ENCODE data around the gene ABRACL.
"Not testable (repeated sequence)": the region's sequence is repeated elsewhere in the genome, so short reads cannot be mapped to it uniquely, and the experiment has no call there.

ABRACL gene

GRCh38 chr6:139019722-139020121, 8.8 kb upstream of the ABRACL start:
- TF ChIP-seq CTCF (IDR thresholded peaks at IDR 0.05; ENCODE audit: borderline replicate concordance, control extremely low read depth, extremely low read depth, insufficient read depth, missing control alignments) = no peak
- in situ Hi-C loops (cut with MboI; ENCODE audit: low sequenced_read_pairs, unreplicated experiment) = no loop called here

GRCh38 chr6:139020689-139021088, 7.9 kb upstream of the ABRACL start:
- in situ Hi-C loops (cut with MboI; ENCODE audit: low sequenced_read_pairs, unreplicated experiment) = no loop called here
- no peak for TF ChIP-seq CTCF (IDR thresholded peaks at IDR 0.05; ENCODE audit: borderline replicate concordance, control extremely low read depth, extremely low read depth, insufficient read depth, missing control alignments)
- DNase-seq (ENCODE audit: low spot score) = no peak

More at GRCh38 chr6:139019722-139020121, 8.8 kb upstream of the ABRACL start:
- no peak for DNase-seq (ENCODE audit: low spot score)

GRCh38 chr6:139025416-139025815, 3.1 kb upstream of the ABRACL start:
- DNase-seq (ENCODE audit: low spot score); in situ Hi-C loops (cut with MboI; ENCODE audit: low sequenced_read_pairs, unreplicated experiment): not testable (repeated sequence)

GRCh38 chr6:139027620-139028182, 844 bp upstream of the ABRACL start:
- TF ChIP-seq CTCF (IDR thresholded peaks at IDR 0.05; ENCODE audit: borderline replicate concordance, control extremely low read depth, extremely low read depth, insufficient read depth, missing control alignments) = no peak
- in situ Hi-C loops (cut with MboI; ENCODE audit: low sequenced_read_pairs, unreplicated experiment) = no loop called here
- DNase-seq (ENCODE audit: low spot score) = peak; percentile 61

GRCh38 chr6:139028215-139028657, 309 bp upstream of the ABRACL start:
- peak; percentile 31 for DNase-seq (ENCODE audit: low spot score)
- TF ChIP-seq CTCF (IDR thresholded peaks at IDR 0.05; ENCODE audit: borderline replicate concordance, control extremely low read depth, extremely low read depth, insufficient read depth, missing control alignments) = no peak
- in situ Hi-C loops (cut with MboI; ENCODE audit: low sequenced_read_pairs, unreplicated experiment) = no loop called here

- no peak for TF ChIP-seq CTCF (IDR thresholded peaks at IDR 0.05; ENCODE audit: borderline replicate concordance, control extremely low read depth, extremely low read depth, insufficient read depth, missing control alignments)
- in situ Hi-C loops (cut with MboI; ENCODE audit: low sequenced_read_pairs, unreplicated experiment) = no loop called here
- peak; percentile 58 for DNase-seq (ENCODE audit: low spot score)
These were observed 1.1 kb downstream of the ABRACL start for GRCh38 chr6:139029470-139030227.

- peak; percentile 55 for DNase-seq (ENCODE audit: low spot score)
- no peak for TF ChIP-seq CTCF (IDR thresholded peaks at IDR 0.05; ENCODE audit: borderline replicate concordance, control extremely low read depth, extremely low read depth, insufficient read depth, missing control alignments)
- in situ Hi-C loops (cut with MboI; ENCODE audit: low sequenced_read_pairs, unreplicated experiment) = no loop called here
These were observed 1.9 kb downstream of the ABRACL start for GRCh38 chr6:139030228-139030963.

Data from GM13976 (cell line).